Suprapubic skin (tissue), 3 donors: Measurements from ENCODE around the gene NAIF1.

Experiments used
- CTCF ChIP-seq, 2 donors: fragments of 200-600 bp in 1 of 2; fragments of 450-650 bp in 1 of 2; sonication (generic) in 1 of 2; IDR thresholded peaks; one replicate each; pipeline ENCODE4 v1.5.1; 2016 to 2019; ENCODE audit warnings: antibody characterized with exemption in 2 of 2, mild to moderate bottlenecking in 1 of 2, moderate library complexity in 1 of 2
- EP300 ChIP-seq: sonication (generic); formaldehyde crosslinking; IDR thresholded peaks from one replicate; pipeline ENCODE4 v1.6.1; 2017; ENCODE audit warnings: antibody characterized with exemption
- POLR2A ChIP-seq, 2 donors: fragments of 450-650 bp; IDR thresholded peaks; one replicate each; pipeline ENCODE4 v1.6.1; 2017; ENCODE audit warnings: antibody characterized with exemption in 2 of 2, mild to moderate bottlenecking in 2 of 2, moderate library complexity in 2 of 2

DNA sequence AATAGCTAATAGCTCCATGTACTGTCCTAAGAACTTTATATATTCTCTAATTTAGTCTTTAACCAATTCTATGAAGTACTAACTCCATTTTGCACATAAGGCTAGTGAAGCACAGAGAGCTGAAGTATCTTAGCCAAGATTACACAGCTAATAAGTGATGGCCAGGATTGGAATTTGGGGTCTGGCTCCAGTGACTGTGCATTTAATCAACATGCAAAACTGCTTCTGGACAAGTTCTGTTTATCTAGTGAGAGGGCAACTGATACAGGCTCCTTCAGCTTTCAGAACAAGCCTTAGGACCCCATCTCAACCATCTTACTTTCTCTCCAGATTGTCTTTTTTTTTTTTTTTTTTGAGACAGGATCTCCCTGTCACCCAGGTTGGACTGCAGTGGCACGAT is 22.2 kb upstream of the NAIF1 start:
- no peak for TF ChIP-seq CTCF (IDR thresholded peaks at IDR 0.05)
- TF ChIP-seq POLR2A (IDR thresholded peaks at IDR 0.05), result no peak
- TF ChIP-seq EP300, result no peak
